ENCODE data around the gene PRODH.
"Not testable (repeated sequence)": the region's sequence is repeated elsewhere in the genome, so short reads cannot be mapped to it uniquely, and the experiment has no call there.

- not testable (repeated sequence) for TF ChIP-seq POLR2A, CTCF (IDR thresholded peaks at IDR 0.05)
Measured at GRCh38 chr22:18969158-18969942, 33.3 kb upstream of the PRODH start.
